HG03520 (cell line): ENCODE results near the gene DDX43.
"Not testable (repeated sequence)": the region's sequence is repeated elsewhere in the genome, so short reads cannot be mapped to it uniquely, and the experiment has no call there.

ENCODE experiments used
- ATAC-seq: cut with Tn5 transposase; IDR thresholded peaks from one replicate; pipeline ENCODE4 v1.9.1; 2021; ENCODE audit warnings: mild to moderate bottlenecking, moderate library complexity; ENCODE audit not compliant: unreplicated experiment

Gene DDX43

GRCh38 chr6:73394577-73395354 is at the start of gene DDX43:
Gene DDX43, plus strand, starts transcription at chr6:73394828. Its CDS starts 78 bp downstream, at chr6:73394906.
- ATAC-seq: no peak

GRCh38 chr6:73348550-73349204 is 46.0 kb upstream of the DDX43 start:
- no peak for ATAC-seq

DNA sequence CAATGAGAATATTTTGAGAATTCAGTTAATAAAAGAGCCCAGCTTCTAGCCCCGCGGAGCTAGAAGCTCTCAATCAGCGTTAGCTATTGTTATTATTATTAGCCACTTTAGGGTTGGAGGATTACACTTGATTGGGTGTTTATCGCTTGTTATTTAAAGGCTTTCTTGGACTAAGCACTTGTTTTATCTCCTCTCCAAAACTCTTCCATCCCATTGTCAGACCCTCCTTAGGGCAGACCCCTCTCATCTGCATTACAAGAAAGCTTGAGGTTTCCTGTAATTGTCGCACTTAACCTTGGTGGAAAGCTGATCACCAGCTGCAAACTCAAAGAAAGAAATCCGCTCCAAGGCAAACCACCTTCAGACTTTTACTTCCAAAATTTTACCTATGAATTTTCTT is 45.3 kb upstream of the DDX43 start:
- no peak for ATAC-seq

- no peak for ATAC-seq
These were observed 40.7 kb upstream of the DDX43 start, which contains the start of gene DPPA5 for GRCh38 chr6:73353636-73354593. Gene DPPA5, minus strand, starts transcription at chr6:73354276. Its CDS starts 51 bp downstream, at chr6:73354225.

GRCh38 chr6:73362358-73362757 is 32.3 kb upstream of the DDX43 start, which contains the start of gene KHDC3L:
Gene KHDC3L, plus strand, starts transcription at chr6:73362658. Its CDS starts 72 bp downstream, at chr6:73362730.
- no peak for ATAC-seq

GRCh38 chr6:73362869-73363536 is 31.6 kb upstream of the DDX43 start:
- no peak for ATAC-seq

GRCh38 chr6:73363537-73363875 is 31.1 kb upstream of the DDX43 start:
- no peak for ATAC-seq

DNA sequence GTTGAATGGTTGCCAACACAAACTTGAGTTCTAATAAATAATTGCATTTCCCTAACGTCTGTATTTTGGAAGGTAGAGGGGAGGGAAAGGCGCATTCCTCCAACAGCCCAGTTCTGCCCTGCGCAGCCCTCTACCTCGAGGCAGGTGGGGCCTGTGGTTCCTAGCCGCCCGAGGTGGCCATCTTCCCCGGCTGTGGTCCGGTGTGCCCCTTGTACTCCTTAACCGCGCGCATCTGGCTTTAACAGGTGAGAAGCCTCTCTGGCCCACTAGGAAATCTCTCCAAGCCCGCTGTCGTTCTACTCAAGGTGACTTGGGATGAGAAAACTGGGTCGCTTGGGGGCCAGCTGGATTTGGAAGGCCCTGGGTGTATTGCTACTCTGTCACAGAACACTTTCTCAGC is 30.5 kb upstream of the DDX43 start:
- no peak for ATAC-seq

DNA sequence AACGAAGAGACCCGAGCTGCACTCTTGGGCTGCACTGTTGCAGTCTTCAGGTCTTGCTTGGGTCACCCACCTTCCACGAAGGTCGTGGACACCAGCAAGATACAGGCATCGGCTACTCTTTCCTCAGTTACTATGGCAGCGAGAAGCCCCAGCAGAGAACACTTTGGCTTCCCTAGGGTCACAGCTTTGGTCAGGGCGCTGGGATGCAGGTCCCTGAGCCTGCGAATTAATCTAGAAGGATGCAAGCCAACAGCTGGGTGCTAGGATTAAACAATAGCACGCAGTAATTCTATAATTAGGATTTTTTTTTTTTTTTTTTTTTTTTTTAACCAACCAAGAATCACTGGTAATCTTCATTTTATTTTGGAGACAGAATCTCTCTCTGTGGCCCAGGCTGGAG is 30.1 kb upstream of the DDX43 start:
- no peak for ATAC-seq

DNA sequence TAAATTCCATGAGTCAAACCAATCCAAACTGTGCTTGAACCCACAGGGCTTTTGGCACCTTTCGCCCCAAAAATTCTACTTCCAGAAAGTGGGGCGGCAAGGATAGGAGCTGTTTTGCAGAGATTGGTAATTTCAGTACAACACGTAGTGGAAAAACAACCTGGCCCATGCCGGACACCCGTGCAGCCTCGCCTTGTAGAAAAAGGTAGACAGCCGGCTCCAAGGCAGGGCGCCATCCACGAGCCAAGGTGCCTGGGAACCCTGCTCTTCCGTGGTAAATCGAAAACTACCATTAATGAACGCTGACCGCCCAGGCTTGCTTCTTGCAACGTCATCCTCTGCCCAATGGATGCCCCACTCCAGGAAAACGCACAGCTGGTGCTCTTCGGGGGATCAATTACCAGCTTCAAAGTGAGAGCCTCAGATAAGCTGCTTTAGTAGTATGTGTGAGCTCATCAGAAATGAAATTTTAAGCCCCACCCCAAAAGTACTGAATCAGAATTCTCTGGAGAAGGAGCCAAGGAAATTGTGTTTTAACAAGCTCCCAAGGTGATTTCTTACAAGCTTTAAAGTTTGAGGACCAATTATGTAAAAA is 26.8 kb upstream of the DDX43 start:
- ATAC-seq: no peak

DNA sequence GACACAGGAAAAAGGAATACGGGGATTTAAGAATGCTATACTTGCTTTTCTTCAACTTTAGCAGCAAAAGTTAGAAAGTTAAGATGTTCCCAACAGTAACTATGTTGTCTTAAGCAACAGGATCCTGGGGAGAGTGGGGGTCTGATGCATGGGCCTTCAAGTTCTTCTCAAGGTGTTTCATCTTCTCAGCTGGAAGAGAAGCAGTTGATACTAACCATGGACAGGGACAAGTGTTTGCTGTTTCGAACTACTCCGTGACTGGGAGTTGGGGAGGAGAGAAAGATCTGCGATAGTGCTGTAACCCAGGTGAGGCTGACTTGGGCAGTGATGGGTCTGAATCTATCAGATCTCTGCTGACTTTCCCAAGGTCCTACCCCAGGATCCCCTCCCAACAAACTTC is 26.0 kb upstream of the DDX43 start:
- ATAC-seq: no peak

GRCh38 chr6:73369157-73369556 is 25.5 kb upstream of the DDX43 start:
- no peak for ATAC-seq

DNA sequence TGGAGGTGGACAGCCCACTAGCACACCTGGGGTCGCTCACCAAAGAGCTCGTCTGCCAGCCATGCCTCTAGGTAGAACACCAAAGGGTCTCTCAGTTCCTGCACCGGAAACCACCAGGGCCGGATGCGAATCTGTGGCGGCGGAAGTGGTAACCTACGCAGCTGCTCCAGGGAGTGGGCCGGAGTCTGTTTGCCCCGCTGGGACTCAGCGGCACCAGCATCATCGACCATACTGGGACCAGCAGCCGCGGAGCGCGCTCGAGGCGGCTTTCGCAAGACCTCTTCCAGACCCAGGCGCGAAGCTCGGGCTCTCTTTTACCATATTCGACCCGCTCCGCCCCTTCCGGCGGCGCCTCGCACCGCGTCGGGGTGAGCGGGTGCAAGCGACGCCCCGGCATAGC is 25.1 kb upstream of the DDX43 start, which contains the start of gene OOEP:
Gene OOEP, minus strand, starts transcription at position 335 of the 400 bp plus-strand sequence. Its CDS starts 105 bp downstream, at position 230.
- ATAC-seq: no peak

GRCh38 chr6:73371984-73372383 is 22.6 kb upstream of the DDX43 start:
- no peak for ATAC-seq

DNA sequence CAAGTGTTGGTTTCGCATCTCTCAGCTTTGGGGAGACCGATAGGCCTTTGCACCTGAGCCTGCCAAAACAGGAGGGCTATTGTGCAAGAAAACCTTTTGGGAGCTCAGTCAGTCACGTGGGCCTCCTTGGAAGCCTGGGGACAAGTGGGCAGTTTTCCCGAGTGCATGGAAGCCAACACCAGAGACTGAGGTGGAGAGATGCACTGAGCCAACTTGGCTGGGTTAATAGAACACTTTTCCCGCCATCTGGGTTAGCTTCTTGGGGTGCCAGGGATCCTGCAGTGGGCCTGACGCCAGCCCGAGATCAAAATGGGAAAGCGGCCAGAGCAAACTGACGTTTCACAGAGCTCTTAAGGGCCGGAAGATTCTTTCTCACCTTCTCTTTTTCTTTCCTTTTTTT is 22.1 kb upstream of the DDX43 start:
- no peak for ATAC-seq

DNA sequence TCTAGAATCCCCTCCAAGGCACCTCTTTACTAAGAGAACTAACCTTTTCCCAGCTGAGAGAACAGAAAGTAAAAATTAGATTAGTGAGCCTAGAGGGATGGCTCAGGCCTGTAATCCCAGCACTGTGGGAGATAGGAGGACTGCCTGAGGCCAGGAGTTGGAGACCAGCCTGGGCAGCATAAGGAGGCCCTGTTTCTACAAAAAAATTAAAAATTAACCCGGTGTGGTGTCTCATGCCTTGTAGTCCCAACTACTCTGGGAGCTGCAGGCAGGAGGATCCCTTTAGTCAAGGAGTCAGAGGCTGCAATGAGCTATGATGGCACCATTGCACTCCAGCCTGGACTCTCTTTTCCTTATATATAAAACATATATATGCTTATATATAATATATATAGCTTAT is 19.4 kb upstream of the DDX43 start:
- no peak for ATAC-seq

GRCh38 chr6:73377225-73377624 is 17.4 kb upstream of the DDX43 start:
- ATAC-seq: no peak

DNA sequence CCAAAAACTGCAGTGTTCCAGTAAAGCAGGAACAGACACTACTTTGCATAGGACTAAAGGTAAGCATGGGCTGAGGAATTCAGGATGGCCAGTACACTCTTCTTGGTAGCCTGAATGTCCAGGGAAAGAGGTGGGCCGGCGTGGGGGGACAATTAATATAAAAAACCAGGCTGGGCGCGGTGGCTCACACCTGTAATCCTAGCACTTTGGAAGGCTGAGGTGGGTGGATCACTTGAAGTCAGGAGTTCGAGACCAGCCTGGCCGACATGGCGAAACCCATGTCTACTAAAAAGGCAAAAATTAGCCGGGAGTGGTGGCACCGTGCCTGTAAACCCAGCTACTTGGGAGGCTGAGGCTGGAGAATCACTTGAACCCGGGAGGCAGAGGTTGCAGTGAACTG is 13.1 kb upstream of the DDX43 start:
- not testable (repeated sequence) for ATAC-seq

DNA sequence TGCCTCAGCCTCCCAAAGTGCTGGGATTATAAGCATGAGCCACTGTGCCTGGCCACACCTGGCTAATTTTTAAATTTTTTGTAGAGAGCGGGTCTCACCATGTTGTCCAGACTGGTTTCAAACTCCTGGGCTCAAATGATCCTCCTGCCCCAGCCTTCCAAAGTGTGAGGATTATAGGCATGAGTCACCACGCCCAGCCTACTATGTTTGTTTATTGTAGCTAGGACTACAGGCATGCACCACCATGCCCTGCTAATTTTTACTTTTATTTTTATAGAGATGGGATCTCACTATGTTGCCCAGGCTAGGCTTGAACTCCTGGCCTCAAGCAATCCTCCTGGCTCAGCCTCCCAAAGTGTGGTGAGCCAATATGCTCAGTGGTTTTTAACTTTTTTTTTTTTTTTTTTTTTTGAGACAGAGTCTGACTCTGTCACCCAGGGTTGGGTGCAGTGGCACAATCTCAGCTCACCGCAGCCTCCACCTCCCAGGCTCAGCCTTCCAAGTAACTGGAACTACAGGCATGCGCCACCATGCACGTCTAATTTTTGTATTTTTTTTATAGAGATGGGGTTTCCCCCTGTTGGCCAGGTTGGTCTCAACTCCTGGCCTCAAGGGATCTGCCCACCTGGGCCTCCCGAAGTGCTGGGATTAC is 12.0 kb upstream of the DDX43 start:
- no peak for ATAC-seq

- ATAC-seq: peak; percentile 26
These were observed 6.2 kb upstream of the DDX43 start for GRCh38 chr6:73388433-73388799.
